22Rv1 (cell line): ENCODE results near the gene AQR.

Source experiments
- H3K27ac ChIP-seq: fragments of 450-650 bp; 2 replicates; pipeline ENCODE4 v1.5.1; 2017
- ZFX ChIP-seq: fragments of 450-650 bp; IDR thresholded peaks from 2 replicates; pipeline ENCODE4 v1.6.1; 2017; ENCODE audit warnings: antibody characterized with exemption, borderline replicate concordance
- TF ChIP-seq, protein P1 (sequence below): fragments of 450-650 bp; IDR thresholded peaks from 2 replicates; pipeline ENCODE4 v1.5.1; 2017; ENCODE audit warnings: mild to moderate bottlenecking

Gene AQR

DNA sequence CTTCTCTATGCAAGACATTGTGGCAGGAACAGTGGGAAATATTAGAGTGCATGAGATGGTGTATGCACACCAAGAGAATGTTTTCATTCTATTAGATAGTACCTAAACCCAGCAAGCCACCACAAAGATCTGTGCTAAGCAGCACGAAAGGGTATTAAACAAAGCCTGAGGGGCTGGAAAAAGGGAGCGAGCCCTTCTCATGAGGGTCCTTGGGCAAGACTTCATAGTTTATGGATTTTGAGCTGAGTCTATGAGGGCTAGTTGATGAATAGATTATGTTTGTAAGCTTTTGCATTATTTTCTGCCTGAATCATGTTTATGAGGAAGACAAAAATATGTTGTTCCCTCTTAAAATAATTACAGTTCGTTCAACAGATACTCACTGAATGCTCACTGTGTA is 164.8 kb downstream of the AQR start:
- H3K27ac ChIP-seq: no peak overlapping the region
- no peak for TF ChIP-seq ZFX

DNA sequence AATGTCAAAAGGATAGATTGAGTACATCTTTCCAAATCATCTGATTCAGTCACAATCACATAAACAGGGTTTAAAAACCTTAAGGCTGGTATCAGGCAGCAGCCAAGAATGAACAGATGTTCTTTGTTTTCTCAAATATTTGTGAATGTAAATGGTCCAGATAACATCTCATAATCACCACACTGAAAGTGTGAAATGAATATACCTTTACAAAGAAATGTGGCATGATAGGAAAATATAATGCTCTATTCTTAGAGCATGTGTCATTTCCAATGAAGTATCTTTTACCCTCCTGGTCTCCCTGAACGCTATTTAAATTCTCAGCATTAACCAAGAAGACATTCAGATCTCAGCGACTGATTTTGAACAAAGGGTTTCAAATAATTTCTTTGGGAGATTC is 165.4 kb downstream of the AQR start:
- H3K27ac ChIP-seq: no peak overlapping the region
- TF ChIP-seq, protein P1, sequence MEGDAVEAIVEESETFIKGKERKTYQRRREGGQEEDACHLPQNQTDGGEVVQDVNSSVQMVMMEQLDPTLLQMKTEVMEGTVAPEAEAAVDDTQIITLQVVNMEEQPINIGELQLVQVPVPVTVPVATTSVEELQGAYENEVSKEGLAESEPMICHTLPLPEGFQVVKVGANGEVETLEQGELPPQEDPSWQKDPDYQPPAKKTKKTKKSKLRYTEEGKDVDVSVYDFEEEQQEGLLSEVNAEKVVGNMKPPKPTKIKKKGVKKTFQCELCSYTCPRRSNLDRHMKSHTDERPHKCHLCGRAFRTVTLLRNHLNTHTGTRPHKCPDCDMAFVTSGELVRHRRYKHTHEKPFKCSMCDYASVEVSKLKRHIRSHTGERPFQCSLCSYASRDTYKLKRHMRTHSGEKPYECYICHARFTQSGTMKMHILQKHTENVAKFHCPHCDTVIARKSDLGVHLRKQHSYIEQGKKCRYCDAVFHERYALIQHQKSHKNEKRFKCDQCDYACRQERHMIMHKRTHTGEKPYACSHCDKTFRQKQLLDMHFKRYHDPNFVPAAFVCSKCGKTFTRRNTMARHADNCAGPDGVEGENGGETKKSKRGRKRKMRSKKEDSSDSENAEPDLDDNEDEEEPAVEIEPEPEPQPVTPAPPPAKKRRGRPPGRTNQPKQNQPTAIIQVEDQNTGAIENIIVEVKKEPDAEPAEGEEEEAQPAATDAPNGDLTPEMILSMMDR: no peak
- no peak for TF ChIP-seq ZFX

DNA sequence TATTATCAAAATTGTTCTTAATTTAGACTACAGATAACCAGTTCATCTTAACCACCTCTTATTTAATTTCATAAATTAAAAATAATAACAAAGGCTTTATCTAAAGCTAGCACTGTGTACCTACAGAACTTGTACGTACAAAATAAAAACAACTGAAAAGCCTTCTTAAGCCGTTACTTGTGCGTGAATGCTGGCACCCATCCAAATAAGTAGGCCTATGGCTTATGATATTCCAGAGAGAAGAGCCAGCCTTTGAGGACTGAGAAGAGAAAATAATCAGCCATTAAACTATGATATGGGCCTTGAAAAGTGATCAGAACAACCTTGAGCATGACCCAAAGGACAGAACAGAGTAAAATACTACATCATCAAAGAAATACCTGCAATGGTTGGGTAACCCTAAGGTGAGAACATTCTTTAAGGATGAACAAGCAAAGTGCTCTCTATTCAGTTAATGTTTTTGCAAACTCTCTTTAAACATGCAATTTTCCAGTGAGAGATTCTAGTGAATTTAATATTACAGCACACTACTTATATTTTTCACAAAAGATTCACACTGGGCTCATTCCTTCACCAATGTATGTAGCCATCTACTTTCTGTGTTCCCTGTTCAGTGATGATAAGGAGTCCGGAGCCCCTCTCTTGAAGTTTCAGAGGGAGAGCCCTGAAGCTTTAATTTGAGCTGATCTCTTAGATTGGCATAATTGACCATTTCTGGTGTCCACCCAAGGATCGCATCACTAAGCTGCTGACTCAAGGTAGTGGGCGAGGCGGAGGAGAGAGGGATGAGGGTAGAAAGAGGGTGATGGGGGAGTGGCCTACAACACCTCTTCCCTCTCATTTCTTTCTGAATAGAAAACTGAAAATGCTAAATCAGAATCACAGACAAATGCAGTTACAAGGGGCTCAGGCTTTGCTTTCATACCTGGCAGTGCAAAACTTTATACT is 166.5 kb downstream of the AQR start:
- TF ChIP-seq ZFX: no peak
- TF ChIP-seq, protein P1: no peak
- H3K27ac ChIP-seq: no peak overlapping the region

DNA sequence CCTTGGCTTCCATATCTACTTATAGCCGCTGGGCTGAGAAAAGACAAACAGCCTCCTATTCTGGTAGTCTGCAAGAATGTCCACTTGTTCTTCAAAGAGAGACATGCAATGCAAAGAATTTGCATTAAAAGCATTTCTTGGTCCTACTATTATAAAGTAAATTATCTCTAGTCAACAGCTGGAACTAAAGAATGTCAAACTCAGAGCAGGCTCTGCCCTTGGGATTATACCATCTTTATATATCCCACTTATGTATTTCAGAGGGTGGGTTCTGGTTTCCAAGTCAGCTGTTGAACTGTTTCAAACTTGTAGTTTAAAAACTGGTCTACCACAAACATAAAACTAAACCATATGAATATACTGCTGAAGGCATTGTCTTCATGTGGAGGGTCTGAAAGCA is 167.2 kb downstream of the AQR start:
- TF ChIP-seq, protein P1: no peak
- no peak for TF ChIP-seq ZFX
- H3K27ac ChIP-seq: no peak overlapping the region
